Stimulated activated memory B cell treated with anti-CD40 and anti-IgM and Interleukin-4, amounts not matched to agents 10 μg/mL and 1 μg/mL and 100 μg/mL, for 72 hours (primary cell): ENCODE measurements around the gene FBN2.
"Not testable (repeated sequence)": the region's sequence is repeated elsewhere in the genome, so short reads cannot be mapped to it uniquely, and the experiment has no call there.

Experiments
- ATAC-seq: fragments of 150-1000 bp; cut with Tn5 transposase; 2 replicates; pipeline ENCODE4 v1.10.0; 2021
- H3K27ac Mint-ChIP-seq: one replicate; pipeline ENCODE4 v1.8.0; 2022; ENCODE audit warnings: mild to moderate bottlenecking, mixed read lengths
- H3K27me3 Mint-ChIP-seq: one replicate; pipeline ENCODE4 v1.8.0; 2022; ENCODE audit warnings: mixed read lengths
- H3K36me3 Mint-ChIP-seq: one replicate; pipeline ENCODE4 v1.8.0; 2022; ENCODE audit warnings: mixed read lengths
- H3K4me1 Mint-ChIP-seq: one replicate; pipeline ENCODE4 v1.8.0; 2022; ENCODE audit warnings: mixed read lengths
- H3K4me3 Mint-ChIP-seq: one replicate; pipeline ENCODE4 v1.8.0; 2022; ENCODE audit warnings: mild to moderate bottlenecking, moderate library complexity, mixed read lengths
- H3K9me3 Mint-ChIP-seq: one replicate; pipeline ENCODE4 v1.8.0; 2022; ENCODE audit warnings: mixed read lengths

FBN2 gene

DNA sequence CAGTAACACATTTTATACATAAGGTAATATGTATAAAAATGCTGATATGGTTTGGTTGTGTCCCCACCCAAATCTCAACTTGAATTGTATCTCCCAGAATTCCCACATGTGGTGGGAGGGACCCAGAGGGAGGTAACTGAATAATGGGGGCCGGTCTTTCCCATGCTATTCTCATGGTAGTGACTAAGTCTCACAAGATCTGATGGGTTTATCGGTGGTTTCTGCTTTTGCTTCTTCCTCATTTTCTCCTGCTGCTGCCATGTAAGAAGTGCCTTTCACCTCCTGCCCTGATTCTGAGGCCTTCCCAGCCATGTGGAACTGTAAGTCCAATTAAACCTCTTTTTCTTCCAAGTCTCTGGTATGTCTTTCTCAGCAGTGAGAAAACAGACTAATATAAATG, 137.3 kb downstream of the FBN2 start:
- H3K27me3 Mint-ChIP-seq, H3K4me3 Mint-ChIP-seq, H3K4me1 Mint-ChIP-seq, H3K9me3 Mint-ChIP-seq, H3K36me3 Mint-ChIP-seq, H3K27ac Mint-ChIP-seq, ATAC-seq: not testable (repeated sequence)

GRCh38 chr5:128399111-128399510, 138.9 kb downstream of the FBN2 start:
- Mint-ChIP-seq H3K36me3 (no peaks in the 10 kb centered on the region), H3K27me3 (no peaks in the 10 kb centered on the region), H3K4me3 (no peak overlapping the region), H3K27ac (no peak overlapping the region), H3K4me1 (no peaks in the 10 kb centered on the region), H3K9me3 (peaks cover 3% of the 10 kb centered on the region)
- no peak for ATAC-seq

DNA sequence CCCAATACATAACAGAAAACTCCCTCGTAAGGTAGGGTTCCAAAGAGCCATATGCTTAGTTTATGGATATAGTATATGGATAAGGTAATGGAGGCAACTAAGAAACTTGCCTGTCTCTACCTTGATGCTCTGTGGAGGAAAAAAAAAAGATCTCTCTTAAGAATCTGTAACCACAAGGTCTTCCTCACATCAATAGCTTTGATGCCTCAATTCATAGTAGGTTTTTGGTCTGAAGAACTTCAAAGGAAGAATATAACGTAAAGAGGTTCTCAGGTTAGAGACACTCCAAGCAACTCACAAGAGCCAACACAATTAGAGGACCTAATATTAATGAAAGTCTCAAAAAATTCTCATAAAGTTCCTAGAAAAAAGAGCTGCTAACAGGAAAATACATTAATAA, 140.2 kb downstream of the FBN2 start:
- Mint-ChIP-seq H3K4me3 (no peak overlapping the region), H3K36me3 (no peaks in the 10 kb centered on the region), H3K9me3 (peaks cover 3% of the 10 kb centered on the region), H3K4me1 (no peaks in the 10 kb centered on the region), H3K27me3 (no peaks in the 10 kb centered on the region), H3K27ac (no peak overlapping the region)
- ATAC-seq = no peak

GRCh38 chr5:128395073-128395472, 143.0 kb downstream of the FBN2 start:
- ATAC-seq = no peak

GRCh38 chr5:128384068-128384467, 154.0 kb downstream of the FBN2 start:
- peaks cover 12% of the 10 kb centered on the region for H3K9me3 Mint-ChIP-seq
- H3K4me3 Mint-ChIP-seq = no peak overlapping the region
- no peaks in the 10 kb centered on the region for H3K36me3 Mint-ChIP-seq
- no peaks in the 10 kb centered on the region for H3K27me3 Mint-ChIP-seq
- H3K4me1 Mint-ChIP-seq = no peaks in the 10 kb centered on the region
- no peak overlapping the region for H3K27ac Mint-ChIP-seq
- ATAC-seq = no peak

More at GRCh38 chr5:128395073-128395472, 143.0 kb downstream of the FBN2 start:
- no peaks in the 10 kb centered on the region for H3K27me3 Mint-ChIP-seq
- H3K4me3 Mint-ChIP-seq = no peak overlapping the region
- no peak overlapping the region for H3K27ac Mint-ChIP-seq
- H3K9me3 Mint-ChIP-seq = no peaks in the 10 kb centered on the region
- H3K4me1 Mint-ChIP-seq = no peaks in the 10 kb centered on the region
- H3K36me3 Mint-ChIP-seq = no peaks in the 10 kb centered on the region

GRCh38 chr5:128380337-128380736, 157.7 kb downstream of the FBN2 start:
- no peaks in the 10 kb centered on the region for H3K9me3 Mint-ChIP-seq

GRCh38 chr5:128378632-128379031, 159.4 kb downstream of the FBN2 start:
- Mint-ChIP-seq H3K9me3 (no peaks in the 10 kb centered on the region), H3K27me3 (no peaks in the 10 kb centered on the region)
- ATAC-seq = no peak

More at GRCh38 chr5:128380337-128380736, 157.7 kb downstream of the FBN2 start:
- Mint-ChIP-seq H3K4me1 (no peaks in the 10 kb centered on the region), H3K27me3 (no peaks in the 10 kb centered on the region), H3K4me3 (no peak overlapping the region), H3K27ac (no peak overlapping the region), H3K36me3 (no peaks in the 10 kb centered on the region)
- ATAC-seq = no peak

DNA sequence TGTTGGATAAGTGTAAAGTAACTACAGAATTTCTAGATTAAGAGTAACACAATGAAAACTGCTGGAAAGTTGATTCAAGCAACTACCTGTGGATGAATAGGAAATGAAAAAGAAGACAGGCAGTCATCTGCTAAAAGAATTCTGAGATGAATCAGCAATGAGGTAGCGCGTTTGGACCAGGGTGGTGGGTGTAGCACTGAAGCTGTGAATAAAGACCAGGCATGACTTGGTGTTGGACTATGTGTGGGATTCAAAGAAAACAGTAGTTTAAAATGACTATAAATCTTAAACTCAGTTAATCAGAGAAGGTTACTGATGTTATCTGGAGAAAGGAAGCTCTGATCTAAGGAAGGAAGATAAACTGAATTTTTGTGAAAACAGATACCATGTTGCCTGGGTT, 159.8 kb downstream of the FBN2 start:
- H3K27ac Mint-ChIP-seq = no peak overlapping the region
- ATAC-seq = no peak
- no peaks in the 10 kb centered on the region for H3K4me1 Mint-ChIP-seq
- no peaks in the 10 kb centered on the region for H3K9me3 Mint-ChIP-seq
- no peaks in the 10 kb centered on the region for H3K27me3 Mint-ChIP-seq
- H3K36me3 Mint-ChIP-seq = no peaks in the 10 kb centered on the region
- H3K4me3 Mint-ChIP-seq = no peak overlapping the region

More at GRCh38 chr5:128378632-128379031, 159.4 kb downstream of the FBN2 start:
- Mint-ChIP-seq H3K36me3 (no peaks in the 10 kb centered on the region), H3K4me1 (no peaks in the 10 kb centered on the region), H3K4me3 (no peak overlapping the region), H3K27ac (no peak overlapping the region)

GRCh38 chr5:128376577-128376976, 161.5 kb downstream of the FBN2 start:
- H3K27ac Mint-ChIP-seq = no peak overlapping the region
- H3K36me3 Mint-ChIP-seq = no peaks in the 10 kb centered on the region
- no peaks in the 10 kb centered on the region for H3K4me1 Mint-ChIP-seq
- no peak for ATAC-seq
- no peak overlapping the region for H3K4me3 Mint-ChIP-seq
- no peaks in the 10 kb centered on the region for H3K27me3 Mint-ChIP-seq
- no peaks in the 10 kb centered on the region for H3K9me3 Mint-ChIP-seq

- Mint-ChIP-seq H3K36me3 (no peaks in the 10 kb centered on the region), H3K9me3 (no peaks in the 10 kb centered on the region), H3K4me1 (no peaks in the 10 kb centered on the region), H3K27ac (no peak overlapping the region), H3K4me3 (no peak overlapping the region), H3K27me3 (no peaks in the 10 kb centered on the region)
- no peak for ATAC-seq
Measured at GRCh38 chr5:128366147-128366546, 171.9 kb downstream of the FBN2 start.

GRCh38 chr5:128362370-128362769, 175.7 kb downstream of the FBN2 start:
- ATAC-seq = no peak
- Mint-ChIP-seq H3K9me3 (no peaks in the 10 kb centered on the region), H3K4me1 (no peaks in the 10 kb centered on the region), H3K27me3 (no peaks in the 10 kb centered on the region), H3K4me3 (no peak overlapping the region), H3K27ac (no peak overlapping the region), H3K36me3 (no peaks in the 10 kb centered on the region)

DNA sequence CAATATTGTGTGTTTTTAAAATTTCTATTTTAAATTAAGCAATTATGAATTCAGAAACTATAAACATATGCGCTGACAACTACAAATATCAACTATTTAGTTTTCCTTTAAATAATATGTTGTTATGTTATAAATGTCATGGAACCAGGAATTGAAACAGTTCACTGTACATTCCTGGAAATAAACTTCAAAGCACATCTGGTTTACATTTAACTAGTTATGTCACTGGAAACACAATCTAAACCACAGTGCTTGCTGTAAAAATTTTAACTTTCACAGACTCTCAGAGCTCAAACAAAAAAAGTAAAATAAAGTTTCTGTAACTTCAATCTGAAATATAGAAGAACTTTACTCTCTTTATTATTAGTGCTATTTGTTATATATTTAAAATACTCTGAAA, 179.2 kb downstream of the FBN2 start:
- Mint-ChIP-seq H3K4me3 (no peak overlapping the region), H3K27ac (no peak overlapping the region), H3K9me3 (no peaks in the 10 kb centered on the region), H3K4me1 (no peaks in the 10 kb centered on the region), H3K36me3 (no peaks in the 10 kb centered on the region), H3K27me3 (no peaks in the 10 kb centered on the region)
- ATAC-seq = no peak

DNA sequence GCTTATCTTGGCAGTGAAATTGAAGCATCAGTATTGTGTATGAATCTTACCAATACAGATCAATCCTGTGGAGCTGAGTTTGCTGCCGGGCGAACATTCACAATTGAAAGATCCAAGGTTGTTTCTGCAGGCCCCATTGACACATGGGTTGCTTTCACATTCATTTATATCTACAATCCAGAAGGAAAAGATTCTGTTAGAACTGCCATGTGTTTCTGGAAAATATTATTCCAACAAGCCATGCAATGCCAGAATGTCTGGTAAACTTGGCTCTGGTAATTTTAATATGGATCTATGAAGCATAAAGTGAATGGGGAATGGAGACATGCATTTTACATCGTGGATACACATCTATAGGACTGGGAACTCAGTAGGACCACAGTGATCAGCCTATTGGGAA, 180.8 kb downstream of the FBN2 start:
- H3K4me3 Mint-ChIP-seq = no peak overlapping the region
- no peaks in the 10 kb centered on the region for H3K9me3 Mint-ChIP-seq
- no peaks in the 10 kb centered on the region for H3K4me1 Mint-ChIP-seq
- no peaks in the 10 kb centered on the region for H3K27me3 Mint-ChIP-seq
- no peaks in the 10 kb centered on the region for H3K36me3 Mint-ChIP-seq
- no peak for ATAC-seq
- H3K27ac Mint-ChIP-seq = no peak overlapping the region

DNA sequence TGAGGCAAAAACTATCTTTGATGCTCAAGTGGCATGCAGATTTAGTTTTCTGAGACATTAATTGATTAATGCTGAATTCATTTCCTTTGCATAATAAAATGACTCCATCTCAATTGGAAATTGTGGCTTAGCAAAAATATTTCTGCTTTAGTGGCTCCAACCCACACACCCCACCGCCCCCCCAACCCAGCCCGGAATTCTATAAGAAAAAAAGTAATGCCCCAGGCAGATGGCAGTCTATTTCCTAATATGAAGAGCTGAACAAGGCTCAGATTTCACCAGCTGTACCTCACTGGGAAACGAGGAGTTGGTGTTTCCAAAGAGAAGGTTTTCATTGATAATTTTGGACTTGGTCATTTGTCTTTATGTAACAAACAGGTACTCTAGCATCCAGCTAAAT, 182.1 kb downstream of the FBN2 start:
- Mint-ChIP-seq H3K36me3 (no peaks in the 10 kb centered on the region), H3K27ac (no peak overlapping the region), H3K27me3 (no peaks in the 10 kb centered on the region), H3K4me1 (no peaks in the 10 kb centered on the region), H3K4me3 (no peak overlapping the region), H3K9me3 (no peaks in the 10 kb centered on the region)
- no peak for ATAC-seq

DNA sequence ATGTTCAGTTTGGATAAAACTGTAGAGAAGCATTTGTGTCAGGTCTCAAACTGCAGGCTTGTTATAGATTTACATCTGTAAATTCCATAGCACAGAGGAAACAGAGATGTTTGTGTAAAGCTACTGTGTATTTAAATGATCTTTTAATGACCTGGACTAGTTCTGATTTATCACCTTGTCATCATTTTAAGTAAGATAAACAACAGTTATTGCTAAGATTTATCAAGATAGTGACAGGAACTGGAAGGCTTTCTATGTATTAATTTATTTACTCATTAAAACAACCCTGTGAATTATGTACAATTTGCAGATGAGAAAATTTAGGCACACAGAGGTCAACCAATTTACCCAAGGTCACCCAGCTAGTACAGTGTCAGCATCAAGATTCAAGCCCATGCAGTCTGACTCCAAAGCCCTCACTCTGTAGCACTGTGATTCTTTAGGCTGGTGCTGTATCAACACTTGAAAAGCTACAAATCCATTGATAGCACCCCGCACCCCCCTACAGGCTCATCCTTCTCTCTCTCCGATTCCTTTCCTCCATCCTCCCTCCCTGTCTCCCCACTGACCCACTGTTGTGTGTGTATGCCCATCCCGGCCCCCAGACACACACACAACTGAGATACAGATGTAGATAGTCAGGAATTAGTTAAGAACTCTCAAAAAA, 184.5 kb downstream of the FBN2 start:
- H3K36me3 Mint-ChIP-seq = no peaks in the 10 kb centered on the region
- H3K4me3 Mint-ChIP-seq = no peak overlapping the region
- no peak for ATAC-seq
- no peaks in the 10 kb centered on the region for H3K4me1 Mint-ChIP-seq
- no peaks in the 10 kb centered on the region for H3K9me3 Mint-ChIP-seq
- H3K27me3 Mint-ChIP-seq = no peaks in the 10 kb centered on the region
- H3K27ac Mint-ChIP-seq = no peak overlapping the region

- no peaks in the 10 kb centered on the region for H3K27me3 Mint-ChIP-seq
- no peak overlapping the region for H3K4me3 Mint-ChIP-seq
- ATAC-seq = no peak
- no peaks in the 10 kb centered on the region for H3K4me1 Mint-ChIP-seq
- H3K36me3 Mint-ChIP-seq = no peaks in the 10 kb centered on the region
- H3K27ac Mint-ChIP-seq = no peak overlapping the region
- no peaks in the 10 kb centered on the region for H3K9me3 Mint-ChIP-seq
Measured at GRCh38 chr5:128350705-128351104, 187.3 kb downstream of the FBN2 start.
